Measurements from ENCODE around the gene TSPAN15.

Gene TSPAN15

GRCh38 chr10:69505636-69506318 is 54.5 kb downstream of the TSPAN15 start (continued):
- no peak for TF ChIP-seq ZNF639 (tag by site-specific recombination; IDR thresholded peaks at IDR 0.05)

DNA sequence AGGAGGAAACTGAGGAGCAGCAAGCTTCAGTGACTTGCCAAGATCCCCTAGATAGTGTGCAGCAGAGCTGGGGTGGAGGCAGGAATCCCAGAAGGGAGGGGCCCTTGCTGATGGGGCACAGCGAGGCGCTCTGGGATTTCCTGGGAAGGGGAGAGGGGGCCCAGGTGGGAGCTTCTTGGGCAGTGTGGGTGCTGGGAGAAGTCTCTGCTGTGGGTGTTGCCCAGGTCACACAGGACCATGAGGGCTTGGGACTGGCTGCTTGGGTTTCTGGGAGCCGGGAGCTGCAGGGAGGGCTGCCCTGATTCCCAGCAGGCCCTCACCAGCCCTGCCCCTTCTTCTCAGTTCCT is 55.2 kb downstream of the TSPAN15 start:
- H3K27ac ChIP-seq (ENCODE audit: extremely low read depth, low read depth, low read length): no peak overlapping the region
- no peaks in the 10 kb centered on the region for H3K4me1 ChIP-seq (ENCODE audit: control insufficient read depth, insufficient read depth, low read length)
- POLR2A ChIA-PET: no interaction called here

DNA sequence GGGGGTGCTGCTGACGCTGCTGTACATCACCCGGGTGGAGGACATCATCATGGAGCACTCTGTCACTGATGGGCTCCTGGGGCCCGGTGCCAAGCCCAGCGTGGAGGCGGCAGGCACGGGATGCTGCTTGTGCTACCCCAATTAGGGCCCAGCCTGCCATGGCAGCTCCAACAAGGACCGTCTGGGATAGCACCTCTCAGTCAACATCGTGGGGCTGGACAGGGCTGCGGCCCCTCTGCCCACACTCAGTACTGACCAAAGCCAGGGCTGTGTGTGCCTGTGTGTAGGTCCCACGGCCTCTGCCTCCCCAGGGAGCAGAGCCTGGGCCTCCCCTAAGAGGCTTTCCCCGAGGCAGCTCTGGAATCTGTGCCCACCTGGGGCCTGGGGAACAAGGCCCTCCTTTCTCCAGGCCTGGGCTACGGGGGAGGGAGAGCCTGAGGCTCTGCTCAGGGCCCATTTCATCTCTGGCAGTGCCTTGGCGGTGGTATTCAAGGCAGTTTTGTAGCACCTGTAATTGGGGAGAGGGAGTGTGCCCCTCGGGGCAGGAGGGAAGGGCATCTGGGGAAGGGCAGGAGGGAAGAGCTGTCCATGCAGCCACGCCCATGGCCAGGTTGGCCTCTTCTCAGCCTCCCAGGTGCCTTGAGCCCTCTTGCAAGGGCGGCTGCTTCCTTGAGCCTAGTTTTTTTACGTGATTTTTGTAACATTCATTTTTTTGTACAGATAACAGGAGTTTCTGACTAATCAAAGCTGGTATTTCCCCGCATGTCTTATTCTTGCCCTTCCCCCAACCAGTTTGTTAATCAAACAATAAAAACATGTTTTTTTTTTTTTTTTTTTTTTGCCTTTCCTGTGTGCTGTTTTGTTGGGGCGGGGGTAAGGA is 55.8 kb downstream of the TSPAN15 start:
- no peaks in the 10 kb centered on the region for H3K36me3 ChIP-seq (ENCODE audit: control insufficient read depth in 2 of 2, insufficient read depth in 1 of 2, low read length in 2 of 2)
- ChIA-PET POLR2A (no interaction called here), CTCF (interaction anchor here (0.6 to 13.3 kb wide), 34 partner anchors 9 to 301 kb away, joined by 3 to 284 read pairs (median 4); no protein-coding TSS in a partner anchor)
- H3K27ac ChIP-seq (ENCODE audit: extremely low read depth, low read depth, low read length): no peak overlapping the region
- TF ChIP-seq ZNF629 (tag by site-specific recombination; IDR thresholded peaks at IDR 0.05) (no peak), ZNF677 (tag by site-specific recombination; IDR thresholded peaks at IDR 0.05) (no peak), GLI2 (tag by site-specific recombination; IDR thresholded peaks at IDR 0.05; ENCODE audit: borderline replicate concordance, low read depth) (no peak), ZNF341 (tag by site-specific recombination; IDR thresholded peaks at IDR 0.05; ENCODE audit: low read depth) (no peak)
- TF ChIP-seq, protein P1, sequence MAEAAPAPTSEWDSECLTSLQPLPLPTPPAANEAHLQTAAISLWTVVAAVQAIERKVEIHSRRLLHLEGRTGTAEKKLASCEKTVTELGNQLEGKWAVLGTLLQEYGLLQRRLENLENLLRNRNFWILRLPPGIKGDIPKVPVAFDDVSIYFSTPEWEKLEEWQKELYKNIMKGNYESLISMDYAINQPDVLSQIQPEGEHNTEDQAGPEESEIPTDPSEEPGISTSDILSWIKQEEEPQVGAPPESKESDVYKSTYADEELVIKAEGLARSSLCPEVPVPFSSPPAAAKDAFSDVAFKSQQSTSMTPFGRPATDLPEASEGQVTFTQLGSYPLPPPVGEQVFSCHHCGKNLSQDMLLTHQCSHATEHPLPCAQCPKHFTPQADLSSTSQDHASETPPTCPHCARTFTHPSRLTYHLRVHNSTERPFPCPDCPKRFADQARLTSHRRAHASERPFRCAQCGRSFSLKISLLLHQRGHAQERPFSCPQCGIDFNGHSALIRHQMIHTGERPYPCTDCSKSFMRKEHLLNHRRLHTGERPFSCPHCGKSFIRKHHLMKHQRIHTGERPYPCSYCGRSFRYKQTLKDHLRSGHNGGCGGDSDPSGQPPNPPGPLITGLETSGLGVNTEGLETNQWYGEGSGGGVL (tag by site-specific recombination; IDR thresholded peaks at IDR 0.05): no peak
- no peak overlapping the region for H3K4me3 ChIP-seq (ENCODE audit: low read depth, low read length)
- H3K4me1 ChIP-seq (ENCODE audit: control insufficient read depth, insufficient read depth, low read length): no peaks in the 10 kb centered on the region
- H3K9me3 ChIP-seq (ENCODE audit: control insufficient read depth, insufficient read depth, low read depth, low read length): no peaks in the 10 kb centered on the region

More for the DNA sequence above, 55.2 kb downstream of the TSPAN15 start:
- no peaks in the 10 kb centered on the region for H3K9me3 ChIP-seq (ENCODE audit: control insufficient read depth, insufficient read depth, low read depth, low read length)
- H3K36me3 ChIP-seq (ENCODE audit: control insufficient read depth in 2 of 2, insufficient read depth in 1 of 2, low read length in 2 of 2): no peaks in the 10 kb centered on the region
- no peak for TF ChIP-seq OVOL3 (tag by site-specific recombination; IDR thresholded peaks at IDR 0.05)
- no peak for TF ChIP-seq ZNF114 (tag by site-specific recombination; IDR thresholded peaks at IDR 0.05)
- TF ChIP-seq RBAK (tag by site-specific recombination; IDR thresholded peaks at IDR 0.05): no peak
- no peak for TF ChIP-seq ZNF404 (tag by site-specific recombination; IDR thresholded peaks at IDR 0.05)
- no peak for TF ChIP-seq ZNF311 (tag by site-specific recombination; IDR thresholded peaks at IDR 0.05; ENCODE audit: borderline replicate concordance)
- TF ChIP-seq ZBTB44 (tag by site-specific recombination; IDR thresholded peaks at IDR 0.05): no peak
- TF ChIP-seq, protein P2, sequence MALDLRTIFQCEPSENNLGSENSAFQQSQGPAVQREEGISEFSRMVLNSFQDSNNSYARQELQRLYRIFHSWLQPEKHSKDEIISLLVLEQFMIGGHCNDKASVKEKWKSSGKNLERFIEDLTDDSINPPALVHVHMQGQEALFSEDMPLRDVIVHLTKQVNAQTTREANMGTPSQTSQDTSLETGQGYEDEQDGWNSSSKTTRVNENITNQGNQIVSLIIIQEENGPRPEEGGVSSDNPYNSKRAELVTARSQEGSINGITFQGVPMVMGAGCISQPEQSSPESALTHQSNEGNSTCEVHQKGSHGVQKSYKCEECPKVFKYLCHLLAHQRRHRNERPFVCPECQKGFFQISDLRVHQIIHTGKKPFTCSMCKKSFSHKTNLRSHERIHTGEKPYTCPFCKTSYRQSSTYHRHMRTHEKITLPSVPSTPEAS (tag by site-specific recombination; IDR thresholded peaks at IDR 0.05): no peak
- no peak for TF ChIP-seq ZNF768 (tag by site-specific recombination; IDR thresholded peaks at IDR 0.05)
- TF ChIP-seq ZNF561 (tag by site-specific recombination; IDR thresholded peaks at IDR 0.05; ENCODE audit: borderline replicate concordance): no peak
- TF ChIP-seq ZNF548 (tag by site-specific recombination; IDR thresholded peaks at IDR 0.05): no peak
- TF ChIP-seq ZNF514 (tag by site-specific recombination; IDR thresholded peaks at IDR 0.05): no peak
- TF ChIP-seq ZNF169 (tag by site-specific recombination; IDR thresholded peaks at IDR 0.05): no peak
- TF ChIP-seq ZNF747 (tag by site-specific recombination; IDR thresholded peaks at IDR 0.05): no peak
- TF ChIP-seq KLF9 (tag by site-specific recombination; IDR thresholded peaks at IDR 0.05; ENCODE audit: low read depth): no peak
- no peak for TF ChIP-seq SETDB1 (IDR thresholded peaks at IDR 0.05; ENCODE audit: insufficient read length, low read length)
- no peak for TF ChIP-seq ZNF670 (tag by site-specific recombination; IDR thresholded peaks at IDR 0.05; ENCODE audit: low read depth)
- TF ChIP-seq ZNF266 (tag by site-specific recombination; IDR thresholded peaks at IDR 0.05; ENCODE audit: low read depth): no peak
- TF ChIP-seq FEZF1 (tag by site-specific recombination; IDR thresholded peaks at IDR 0.05): no peak
- TF ChIP-seq ZNF324 (tag by site-specific recombination; IDR thresholded peaks at IDR 0.05): no peak
- TF ChIP-seq ZFP3 (tag by site-specific recombination; IDR thresholded peaks at IDR 0.05; ENCODE audit: low read depth): no peak
- no peak overlapping the region for H3K4me3 ChIP-seq (ENCODE audit: low read depth, low read length)
- CTCF ChIA-PET: interaction anchor here (0.8 to 13.3 kb wide), 7 partner anchors 9 to 268 kb away, joined by 3 to 284 read pairs (median 5); no protein-coding TSS in a partner anchor
